ENCODE results near the gene ARMC12.

Gene ARMC12

GRCh38 chr6:35777356-35778102 is 40.7 kb downstream of the ARMC12 start:
- DNase-seq: no peak

GRCh38 chr6:35778437-35778836 is 41.6 kb downstream of the ARMC12 start:
- DNase-seq: no peak

- no peak for DNase-seq
Measured at GRCh38 chr6:35780719-35781118, 43.9 kb downstream of the ARMC12 start, which contains the start of gene CLPSL1. CLPSL1 (plus strand) TSS chr6:35781019; CDS start chr6:35781111, 92 bp downstream.

- DNase-seq: no peak
Measured at GRCh38 chr6:35781290-35781689, 44.5 kb downstream of the ARMC12 start.

- DNase-seq: no peak
Measured at GRCh38 chr6:35782424-35782823, 45.6 kb downstream of the ARMC12 start.

GRCh38 chr6:35784200-35784599 is 47.4 kb downstream of the ARMC12 start:
- DNase-seq: no peak

- DNase-seq: no peak
Measured at GRCh38 chr6:35786272-35786671, 49.4 kb downstream of the ARMC12 start.

DNA sequence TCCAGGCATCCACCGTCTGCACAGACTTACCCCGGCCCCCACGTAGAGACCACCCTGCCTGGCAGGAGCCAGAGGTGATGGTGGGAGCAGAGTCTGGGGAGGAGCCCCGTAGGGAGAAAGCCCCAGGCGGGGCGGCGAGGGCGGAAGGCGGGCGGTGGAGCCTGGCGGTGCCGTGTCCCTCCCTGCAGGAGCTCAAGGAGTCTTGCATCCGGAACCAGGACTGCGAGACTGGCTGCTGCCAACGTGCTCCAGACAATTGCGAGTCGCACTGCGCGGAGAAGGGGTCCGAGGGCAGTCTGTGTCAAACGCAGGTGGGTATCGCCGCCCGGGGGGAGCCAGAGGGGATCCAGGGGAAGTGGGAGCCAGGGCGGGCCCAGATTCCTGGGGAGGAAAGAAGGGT is 50.0 kb downstream of the ARMC12 start:
- no peak for DNase-seq

DNA sequence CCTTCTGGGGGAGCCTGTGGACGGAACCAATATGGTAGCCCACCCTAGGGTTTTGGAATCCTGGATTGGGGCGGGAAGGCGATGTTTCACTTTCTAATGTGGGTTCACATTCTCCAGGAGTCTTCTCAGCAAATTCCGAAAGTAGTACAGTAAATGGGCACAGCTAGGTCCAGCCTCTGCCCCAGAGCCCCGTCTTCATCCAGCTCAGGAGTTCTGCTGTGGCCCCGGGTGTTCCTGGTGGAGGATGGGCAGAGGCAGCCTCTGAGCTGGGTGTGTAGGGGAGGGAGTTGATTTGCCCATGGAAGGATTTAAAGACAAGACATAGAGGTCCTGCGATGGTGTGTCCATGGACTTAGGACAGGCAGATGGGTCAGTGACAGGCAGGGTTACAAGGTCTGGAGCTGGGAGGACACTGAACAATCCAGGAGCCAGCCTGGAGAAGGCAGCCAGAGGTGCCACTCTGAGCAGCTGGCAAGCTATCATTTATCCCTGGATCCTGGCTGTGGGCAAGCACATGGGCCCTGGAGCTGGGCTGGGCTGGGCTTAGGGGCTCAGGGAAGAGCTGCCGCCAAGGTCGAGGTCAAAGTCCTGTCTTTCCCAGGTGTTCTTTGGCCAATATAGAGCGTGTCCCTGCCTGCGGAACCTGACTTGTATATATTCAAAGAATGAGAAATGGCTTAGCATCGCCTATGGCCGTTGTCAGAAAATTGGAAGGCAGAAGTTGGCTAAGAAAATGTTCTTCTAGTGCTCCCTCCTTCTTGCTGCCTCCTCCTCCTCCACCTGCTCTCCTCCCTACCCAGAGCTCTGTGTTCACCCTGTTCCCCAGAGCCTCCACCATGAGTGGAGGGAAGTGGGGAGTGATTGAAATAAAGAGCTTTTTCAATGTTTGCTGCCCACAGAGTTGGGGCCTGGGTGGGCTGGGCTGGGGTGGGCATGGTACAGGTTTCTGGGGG is 50.7 kb downstream of the ARMC12 start:
- no peak for DNase-seq

GRCh38 chr6:35788423-35788982 is 51.7 kb downstream of the ARMC12 start:
- DNase-seq: no peak

GRCh38 chr6:35790683-35791082 is 53.9 kb downstream of the ARMC12 start:
- DNase-seq: no peak

DNA sequence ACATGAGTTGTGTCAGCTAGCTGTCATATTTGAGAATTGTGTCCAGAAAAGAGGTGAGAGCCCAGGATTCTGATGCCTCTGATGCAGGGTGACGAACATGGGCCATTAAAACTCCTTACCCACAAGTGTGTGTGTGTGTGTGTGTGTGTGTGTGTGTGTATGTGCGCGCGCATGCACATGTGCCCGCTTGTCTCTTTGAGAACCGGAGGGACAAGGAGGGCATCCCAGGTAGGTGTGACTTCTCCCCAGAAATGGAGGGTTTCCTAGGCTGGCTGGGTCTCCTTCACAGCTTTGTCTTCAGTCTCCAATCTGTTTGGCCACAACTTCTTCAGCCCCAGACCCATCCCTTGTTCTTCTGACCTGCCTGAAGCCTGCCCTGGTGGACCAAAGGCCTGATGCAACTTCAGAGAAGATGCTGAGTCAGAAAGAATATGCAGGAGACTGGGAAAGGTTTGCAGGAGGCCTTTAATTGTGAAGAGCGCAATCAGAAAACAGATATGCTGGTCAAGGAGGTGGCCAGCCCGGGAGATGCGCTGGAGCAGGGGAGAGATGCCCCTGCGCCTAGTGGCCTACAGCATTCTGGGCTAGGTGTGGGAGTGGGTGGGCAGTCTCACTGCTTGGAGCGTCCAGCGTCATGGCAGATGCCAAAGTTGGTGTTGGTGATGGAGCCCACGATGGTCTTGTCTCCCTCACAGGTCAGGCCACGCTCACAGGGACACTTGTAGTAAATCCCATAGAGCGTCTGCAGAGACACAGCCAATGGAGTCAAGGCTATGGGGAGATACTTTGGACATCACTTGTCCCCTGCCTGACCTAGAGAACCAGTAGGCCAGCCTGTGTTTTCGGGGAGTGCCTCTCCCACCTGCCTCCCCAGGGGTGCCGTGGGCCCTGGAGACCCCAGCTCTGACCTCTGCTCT is 58.0 kb downstream of the ARMC12 start:
- DNase-seq: no peak

DNA sequence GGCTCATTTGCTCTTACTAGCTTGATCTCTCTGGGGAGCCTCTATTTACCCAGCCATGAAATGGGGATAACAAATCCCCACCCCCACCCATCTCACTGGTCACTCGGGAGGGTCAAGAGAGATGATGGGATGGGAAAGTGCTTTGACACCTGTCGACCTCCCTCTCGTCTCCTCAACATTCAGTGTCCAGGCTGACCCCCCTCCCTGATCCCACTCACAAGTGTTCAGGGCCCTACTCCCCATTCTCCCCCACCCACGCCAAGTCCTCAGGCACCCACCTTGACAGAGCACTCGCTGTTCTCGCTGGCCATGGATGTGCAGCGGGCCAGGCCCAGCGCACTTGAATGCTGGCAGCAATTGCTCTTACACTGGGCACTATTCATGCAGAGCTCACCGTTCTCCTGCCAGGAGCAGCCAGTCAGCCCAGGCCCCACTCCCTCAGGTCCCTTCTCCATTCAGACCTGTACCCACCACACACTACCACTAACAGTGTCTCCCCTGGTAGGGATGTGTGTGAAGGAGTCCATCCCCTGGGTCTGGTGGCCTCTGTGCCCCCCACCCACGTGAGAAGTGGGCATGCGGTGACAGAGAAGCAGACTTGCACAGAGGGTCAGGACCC is 58.7 kb downstream of the ARMC12 start:
- no peak for DNase-seq

DNA sequence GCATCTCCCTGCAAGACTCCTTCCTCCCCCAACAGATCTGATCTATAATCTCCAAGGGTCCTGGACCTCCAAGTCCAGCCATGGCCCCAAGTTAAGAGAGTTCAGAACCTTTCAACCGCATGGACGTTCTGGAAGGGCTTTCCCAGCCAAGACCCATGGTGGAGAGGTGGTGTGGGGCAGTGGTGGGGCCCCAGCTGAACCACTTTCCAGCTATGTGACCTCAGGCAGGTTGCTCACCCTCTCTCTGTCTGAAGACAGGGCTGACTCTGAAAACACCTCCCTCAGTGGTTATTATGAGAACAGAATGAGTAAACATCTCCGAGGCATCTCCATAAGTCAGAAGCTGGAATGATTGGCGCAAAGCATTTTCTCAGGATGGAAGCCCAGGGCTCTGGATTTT is 59.4 kb downstream of the ARMC12 start:
- DNase-seq: no peak

GRCh38 chr6:35797837-35798526 is 61.1 kb downstream of the ARMC12 start:
- no peak for DNase-seq

Data from NCI-H1436 (cell line).